HUES64 (cell line): ENCODE measurements around the gene BCAS3.

Experiments
- H3K27ac ChIP-seq: 2 replicates; pipeline ENCODE4 v1.7.0; 2013; ENCODE audit warnings: low read depth, low read length, inconsistent platforms
- H3K27me3 ChIP-seq: 2 replicates; pipeline ENCODE4 v1.6.1; 2013; ENCODE audit warnings: mild to moderate bottlenecking, low read length; ENCODE audit not compliant: insufficient read depth
- H3K36me3 ChIP-seq: 2 replicates; pipeline ENCODE4 v1.6.1; 2013; ENCODE audit warnings: mild to moderate bottlenecking, low read length; ENCODE audit not compliant: insufficient read depth
- H3K4me1 ChIP-seq: 2 replicates; pipeline ENCODE4 v1.6.1; 2013; ENCODE audit warnings: mild to moderate bottlenecking, low read length, moderate library complexity; ENCODE audit not compliant: insufficient read depth
- H3K4me3 ChIP-seq: 2 replicates; pipeline ENCODE4 v1.5.1; 2013; ENCODE audit warnings: mild to moderate bottlenecking, low read length, moderate library complexity
- H3K9ac ChIP-seq: 2 replicates; pipeline ENCODE4 v1.6.1; 2013; ENCODE audit warnings: mild to moderate bottlenecking, low read depth, low read length
- H3K9me3 ChIP-seq: 2 replicates; pipeline ENCODE4 v1.6.1; 2013; ENCODE audit warnings: low read depth, low read length; ENCODE audit not compliant: insufficient read depth
- WGBS: fragments of 150-250, 120-280 bp; methylation state at CpG from one replicate; pipeline ENCODE4 v1.1.7; 2013; ENCODE audit warnings: missing lambda C conversion rate; 5-methylcytosine and 5-hydroxymethylcytosine counted together

Gene BCAS3

DNA sequence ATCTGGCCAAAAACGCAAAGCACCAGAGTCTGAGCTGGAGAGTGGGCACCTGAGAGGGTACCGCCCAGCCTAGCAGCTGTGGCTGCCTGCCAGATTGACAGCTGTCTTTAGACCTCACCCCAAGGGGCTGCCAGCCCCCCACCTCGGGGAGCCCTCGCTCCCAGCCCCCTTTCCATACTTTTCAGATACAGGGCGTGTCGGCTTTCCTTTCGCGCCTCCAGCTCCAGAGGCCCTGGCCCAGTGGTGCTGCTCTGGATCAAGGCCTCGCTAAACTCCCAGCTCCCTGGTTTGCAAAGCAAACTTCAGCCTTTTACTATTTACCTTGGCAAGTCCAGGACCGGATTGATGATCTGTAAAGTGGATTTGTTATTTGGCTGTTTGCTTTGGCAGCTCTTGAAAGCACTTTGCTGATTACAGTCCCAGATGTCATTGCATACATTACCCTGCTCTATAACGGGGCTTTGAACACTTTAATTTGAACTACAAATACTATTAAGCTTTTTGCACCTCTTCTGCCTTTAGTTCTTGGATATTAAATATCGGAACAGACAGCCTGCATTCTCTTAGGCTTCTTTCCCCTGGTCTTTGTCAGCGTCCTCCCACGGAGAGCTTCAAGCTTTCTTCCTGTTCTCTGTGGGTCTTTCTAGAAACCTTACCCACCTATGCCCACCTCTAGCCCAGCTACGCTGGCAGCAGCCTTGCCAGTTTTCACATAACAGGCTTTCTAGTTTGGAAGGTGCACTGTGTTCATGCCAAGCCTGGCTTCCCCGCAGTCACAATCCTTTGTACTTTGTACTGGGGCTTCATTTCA is 658.4 kb downstream of the BCAS3 start:
- H3K27me3 ChIP-seq: no peaks in the 10 kb centered on the region
- H3K27ac ChIP-seq: no peak overlapping the region
- H3K36me3 ChIP-seq: no peaks in the 10 kb centered on the region
- H3K9me3 ChIP-seq: no peaks in the 10 kb centered on the region
- WGBS: 90% methylated on average over 16 of the region's 16 CpGs
- H3K4me1 ChIP-seq: peaks cover 4% of the 10 kb centered on the region; the same call in 1 of the 2 replicates
- no peak overlapping the region for H3K9ac ChIP-seq
- no peak overlapping the region for H3K4me3 ChIP-seq

DNA sequence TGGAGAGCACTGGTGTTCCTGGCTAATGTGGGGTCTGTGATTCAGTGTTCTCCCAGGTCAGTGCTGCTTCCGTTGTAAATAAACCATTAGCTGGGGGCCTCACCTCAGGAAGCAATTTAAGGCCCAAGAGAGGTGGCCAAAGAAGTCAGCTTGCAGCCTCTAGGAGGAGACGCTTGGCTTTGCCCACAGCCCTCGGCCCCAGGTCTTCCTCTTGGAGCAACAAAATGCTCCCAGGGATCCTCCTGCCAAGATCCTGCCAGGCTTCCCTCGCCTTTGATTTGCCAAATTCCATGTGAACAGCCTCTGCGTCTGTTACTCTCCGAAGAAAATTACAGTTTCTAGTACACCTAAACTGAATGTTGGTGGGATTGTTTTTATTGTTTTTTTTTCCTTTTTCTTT is 659.6 kb downstream of the BCAS3 start:
- 64% methylated on average over 6 of the region's 6 CpGs for WGBS

DNA sequence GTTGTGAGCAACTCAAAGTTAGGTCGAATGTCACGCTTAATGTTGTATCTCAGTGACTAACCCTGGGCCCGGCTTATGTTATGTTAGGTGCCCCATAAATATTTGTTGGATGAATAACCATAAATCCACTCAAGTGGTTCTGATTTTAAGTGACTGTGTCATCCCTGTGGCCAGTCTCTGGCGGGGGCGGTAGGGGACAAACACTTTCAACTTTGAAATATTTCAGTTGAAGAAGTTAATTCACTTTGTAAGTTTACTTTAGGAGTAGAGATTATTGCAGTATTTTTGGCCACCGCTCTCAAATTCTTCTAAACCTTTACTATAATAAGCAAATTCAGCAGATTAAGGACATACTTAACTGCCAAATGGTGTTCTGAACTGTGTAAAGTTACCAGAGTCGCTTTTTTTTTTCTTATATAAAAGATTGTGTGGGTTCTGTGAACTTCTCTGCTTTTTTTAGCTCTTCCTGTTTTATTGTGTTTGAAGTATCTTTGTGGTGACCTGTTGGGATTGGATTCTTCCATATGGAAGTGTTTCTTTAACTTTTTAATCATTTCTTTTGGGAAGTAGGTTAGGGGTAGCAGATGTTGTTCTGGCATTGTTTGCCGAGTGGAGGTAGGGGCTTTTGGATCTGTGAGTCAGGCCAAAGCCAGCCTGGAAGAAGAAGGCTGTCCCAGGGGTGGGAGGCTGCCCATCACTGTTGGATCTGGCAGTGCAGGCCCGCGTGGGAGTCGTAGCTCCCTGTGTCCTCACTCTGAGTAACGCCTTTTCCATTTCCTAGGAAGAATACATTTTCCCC is 660.5 kb downstream of the BCAS3 start:
- H3K4me1 ChIP-seq: peaks cover 4% of the 10 kb centered on the region; the same call in 1 of the 2 replicates
- no peak overlapping the region for H3K9ac ChIP-seq
- H3K4me3 ChIP-seq: no peak overlapping the region
- WGBS: 91% methylated on average over 11 of the region's 12 CpGs
- H3K27me3 ChIP-seq: no peaks in the 10 kb centered on the region
- no peaks in the 10 kb centered on the region for H3K9me3 ChIP-seq
- no peaks in the 10 kb centered on the region for H3K36me3 ChIP-seq
- H3K27ac ChIP-seq: no peak overlapping the region

More for the DNA sequence above, 659.6 kb downstream of the BCAS3 start:
- Histone ChIP-seq H3K9me3 (no peaks in the 10 kb centered on the region), H3K36me3 (no peaks in the 10 kb centered on the region), H3K27me3 (no peaks in the 10 kb centered on the region), H3K9ac (no peak overlapping the region), H3K4me1 (peaks cover 4% of the 10 kb centered on the region; the same call in 1 of the 2 replicates), H3K4me3 (no peak overlapping the region), H3K27ac (no peak overlapping the region)

DNA sequence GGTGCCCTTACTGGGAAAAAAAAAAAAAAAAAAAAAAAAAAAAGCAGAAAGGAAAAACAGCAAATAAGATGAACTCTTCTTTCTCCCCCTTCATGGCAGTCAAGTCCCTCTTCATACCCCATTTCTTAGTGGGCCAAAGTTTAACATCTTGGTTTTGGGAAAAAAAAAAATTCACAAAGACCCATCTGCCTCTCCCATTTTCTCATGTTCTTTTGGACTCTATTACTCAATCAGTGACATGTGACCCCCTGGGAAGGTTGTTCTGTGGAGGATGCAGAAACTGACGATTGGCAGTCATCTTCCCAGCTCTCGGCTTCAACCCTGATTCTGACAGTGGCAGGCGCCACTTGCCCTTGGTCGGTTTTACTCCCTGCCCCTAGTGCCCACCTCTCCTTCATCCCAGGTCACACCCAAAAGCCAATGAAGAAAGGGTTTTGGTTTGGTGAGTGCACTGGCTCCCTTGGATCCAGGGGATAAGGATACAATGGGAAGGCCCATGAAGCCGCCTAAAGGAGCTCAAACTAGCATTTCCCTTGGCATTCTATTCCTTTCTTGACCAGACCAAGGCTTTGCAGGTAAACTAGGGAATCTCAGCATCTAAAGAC is 661.3 kb downstream of the BCAS3 start:
- Histone ChIP-seq H3K9me3 (no peaks in the 10 kb centered on the region), H3K9ac (no peak overlapping the region), H3K4me3 (no peak overlapping the region), H3K27me3 (no peaks in the 10 kb centered on the region), H3K27ac (no peak overlapping the region), H3K4me1 (peaks cover 4% of the 10 kb centered on the region; the same call in 1 of the 2 replicates), H3K36me3 (no peaks in the 10 kb centered on the region)
- 95% methylated on average over 5 of the region's 5 CpGs for whole genome bisulfite sequencing

DNA sequence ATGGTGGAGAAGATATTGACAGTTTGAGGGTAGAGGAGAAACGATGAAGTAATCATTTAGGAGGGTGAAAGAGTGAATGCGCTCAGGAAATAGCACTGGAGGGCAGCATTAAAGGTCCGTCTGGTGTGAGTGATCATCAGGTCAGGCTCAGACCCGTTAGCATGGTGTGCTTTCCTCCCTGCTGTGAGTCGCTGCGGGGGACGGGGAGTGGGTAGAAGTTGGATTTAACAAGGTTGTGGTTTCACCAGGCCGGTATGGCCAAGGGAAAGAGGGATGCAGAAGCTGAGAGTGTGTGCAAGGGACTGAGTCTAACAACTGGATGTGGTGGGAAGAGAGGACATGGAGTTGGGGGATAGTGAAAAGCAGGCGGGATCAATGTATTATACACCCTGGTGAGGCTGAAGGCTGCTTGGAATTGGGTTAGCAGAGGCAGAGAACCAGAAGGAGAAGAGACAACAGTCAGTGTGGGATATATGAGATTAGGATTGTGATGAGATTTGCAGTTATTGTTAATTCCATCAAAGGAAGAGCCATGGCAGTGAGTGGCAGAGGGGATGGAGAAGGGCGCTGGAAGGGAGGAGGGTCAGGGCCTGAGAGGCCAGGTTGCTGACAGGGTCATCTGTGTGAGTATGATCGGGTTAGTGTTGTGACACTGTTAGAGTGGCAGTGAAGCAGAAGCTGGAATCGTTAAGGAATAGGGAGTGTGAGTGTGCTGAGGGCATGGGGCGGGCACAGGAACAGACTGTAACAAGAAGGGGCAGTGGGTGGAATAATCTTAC is 663.0 kb downstream of the BCAS3 start:
- no peaks in the 10 kb centered on the region for H3K27me3 ChIP-seq
- no peak overlapping the region for H3K27ac ChIP-seq
- peaks cover 4% of the 10 kb centered on the region; the same call in 1 of the 2 replicates for H3K4me1 ChIP-seq
- 80% methylated on average over 13 of the region's 13 CpGs for WGBS
- H3K9ac ChIP-seq: no peak overlapping the region
- H3K4me3 ChIP-seq: no peak overlapping the region
- H3K36me3 ChIP-seq: no peaks in the 10 kb centered on the region
- H3K9me3 ChIP-seq: no peaks in the 10 kb centered on the region

DNA sequence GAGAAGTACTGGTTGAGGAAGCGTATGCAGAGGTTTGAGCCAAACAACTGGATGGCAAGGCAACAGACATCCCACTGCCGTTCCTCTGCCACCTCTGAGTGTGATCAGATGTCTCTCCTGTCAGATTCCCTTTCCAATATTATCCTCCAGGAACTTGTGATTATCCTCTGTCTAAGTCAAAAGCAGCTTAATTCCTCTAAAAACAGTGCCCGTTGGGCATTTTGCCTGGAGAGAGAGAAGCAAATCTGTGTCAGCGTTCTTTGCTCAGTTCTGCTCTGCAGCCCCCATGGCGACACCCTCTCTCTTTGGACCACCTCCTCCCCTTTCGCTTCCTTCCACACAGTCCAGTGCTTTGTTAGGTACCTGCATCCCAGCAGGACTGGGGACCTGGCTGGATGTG is 665.9 kb downstream of the BCAS3 start:
- Histone ChIP-seq H3K9me3 (no peaks in the 10 kb centered on the region), H3K9ac (no peak overlapping the region), H3K27me3 (no peaks in the 10 kb centered on the region), H3K4me1 (no peaks in the 10 kb centered on the region), H3K27ac (no peak overlapping the region), H3K4me3 (no peak overlapping the region), H3K36me3 (no peaks in the 10 kb centered on the region)
- 79% methylated on average over 6 of the region's 6 CpGs for WGBS

DNA sequence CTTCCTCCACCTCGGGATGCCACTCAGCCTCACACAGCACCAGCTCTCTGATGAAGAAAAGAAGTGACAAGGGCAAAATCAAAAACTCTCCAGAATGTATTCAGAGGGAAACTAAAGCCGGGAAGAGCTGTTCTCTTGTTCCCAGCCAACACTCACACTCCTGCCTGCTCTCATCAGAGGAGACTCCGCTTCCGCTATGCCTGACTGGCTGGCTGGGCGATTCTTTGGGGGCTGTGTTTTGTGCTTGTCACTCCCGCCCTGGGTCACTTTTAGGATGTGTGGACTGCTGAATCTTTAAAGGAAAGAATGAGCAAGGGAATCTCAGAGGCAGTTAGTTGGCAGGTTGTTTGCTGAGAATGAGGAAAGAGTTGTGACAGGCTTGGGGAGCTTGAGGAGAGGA is 667.4 kb downstream of the BCAS3 start:
- H3K9ac ChIP-seq: no peak overlapping the region
- H3K27ac ChIP-seq: no peak overlapping the region
- no peak overlapping the region for H3K4me3 ChIP-seq
- H3K36me3 ChIP-seq: no peaks in the 10 kb centered on the region
- no peaks in the 10 kb centered on the region for H3K9me3 ChIP-seq
- whole genome bisulfite sequencing: 89% methylated on average over 6 of the region's 6 CpGs
- no peaks in the 10 kb centered on the region for H3K27me3 ChIP-seq
- no peaks in the 10 kb centered on the region for H3K4me1 ChIP-seq

DNA sequence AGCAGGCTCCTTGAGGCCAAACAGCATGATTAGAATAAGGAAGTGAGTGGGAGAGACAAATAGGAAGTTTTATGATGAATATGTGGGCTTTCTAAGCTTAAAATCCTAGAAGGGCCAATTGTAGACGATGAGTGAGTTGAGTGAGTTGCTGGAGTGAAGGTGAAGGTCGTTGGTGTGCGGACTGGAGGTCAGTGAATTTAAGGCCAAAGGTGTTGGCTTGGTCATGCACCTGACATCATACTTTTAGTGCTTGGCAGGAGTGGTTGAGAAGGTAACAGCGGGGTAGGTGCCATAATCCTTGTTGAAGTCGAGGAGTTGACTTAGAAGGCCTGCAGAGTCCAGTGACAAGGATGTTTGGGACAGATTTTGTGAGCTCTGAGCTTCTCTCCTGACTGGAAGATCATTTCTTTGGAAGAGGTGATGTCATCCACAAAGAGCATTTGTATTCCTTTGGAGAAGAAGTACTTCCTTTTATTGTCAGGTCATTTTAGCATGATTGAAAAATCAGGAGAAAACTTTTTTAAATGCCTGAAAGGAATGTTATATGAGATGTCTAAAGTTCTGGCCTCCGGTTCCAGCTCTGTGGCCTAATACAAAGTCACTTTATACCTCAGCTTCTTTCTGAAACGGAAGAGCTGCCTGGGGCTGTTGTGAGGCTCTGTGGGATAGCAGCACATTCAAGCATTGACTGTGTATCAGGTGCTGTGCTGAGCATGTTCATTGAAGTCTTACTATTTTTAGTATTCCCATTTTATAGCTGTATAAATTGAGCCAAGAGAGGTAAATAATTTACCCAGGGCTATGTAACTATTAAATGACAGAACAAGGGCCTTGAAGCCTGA is 668.4 kb downstream of the BCAS3 start:
- no peak overlapping the region for H3K9ac ChIP-seq
- 96% methylated on average over 7 of the region's 7 CpGs for WGBS
- H3K4me1 ChIP-seq: no peaks in the 10 kb centered on the region
- H3K4me3 ChIP-seq: no peak overlapping the region
- no peaks in the 10 kb centered on the region for H3K36me3 ChIP-seq
- H3K9me3 ChIP-seq: no peaks in the 10 kb centered on the region
- no peak overlapping the region for H3K27ac ChIP-seq
- H3K27me3 ChIP-seq: no peaks in the 10 kb centered on the region

DNA sequence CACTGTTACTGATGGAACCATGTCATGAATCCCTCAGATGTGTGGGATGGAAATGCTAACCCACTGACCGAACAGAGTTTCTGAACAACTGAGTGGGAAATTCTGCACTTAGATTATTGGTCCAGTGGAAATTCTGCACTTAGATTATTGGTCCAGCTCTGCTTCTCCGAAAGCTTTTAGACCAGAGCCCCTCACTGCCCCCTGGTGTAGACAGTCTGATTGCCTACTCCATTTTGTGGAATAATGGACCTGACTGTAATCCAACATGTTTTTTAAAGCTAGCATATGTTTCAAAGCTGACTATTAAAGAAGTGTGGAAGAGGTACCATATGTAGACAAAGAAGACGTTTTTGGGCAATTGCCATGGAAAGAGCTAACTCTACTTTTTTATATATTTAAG is 671.7 kb downstream of the BCAS3 start:
- Histone ChIP-seq H3K4me1 (peaks cover 14% of the 10 kb centered on the region), H3K9me3 (no peaks in the 10 kb centered on the region), H3K27me3 (no peaks in the 10 kb centered on the region), H3K27ac (no peak overlapping the region), H3K4me3 (no peak overlapping the region), H3K9ac (no peak overlapping the region), H3K36me3 (no peaks in the 10 kb centered on the region)
- 87% methylated on average over 2 of the region's 3 CpGs for WGBS

DNA sequence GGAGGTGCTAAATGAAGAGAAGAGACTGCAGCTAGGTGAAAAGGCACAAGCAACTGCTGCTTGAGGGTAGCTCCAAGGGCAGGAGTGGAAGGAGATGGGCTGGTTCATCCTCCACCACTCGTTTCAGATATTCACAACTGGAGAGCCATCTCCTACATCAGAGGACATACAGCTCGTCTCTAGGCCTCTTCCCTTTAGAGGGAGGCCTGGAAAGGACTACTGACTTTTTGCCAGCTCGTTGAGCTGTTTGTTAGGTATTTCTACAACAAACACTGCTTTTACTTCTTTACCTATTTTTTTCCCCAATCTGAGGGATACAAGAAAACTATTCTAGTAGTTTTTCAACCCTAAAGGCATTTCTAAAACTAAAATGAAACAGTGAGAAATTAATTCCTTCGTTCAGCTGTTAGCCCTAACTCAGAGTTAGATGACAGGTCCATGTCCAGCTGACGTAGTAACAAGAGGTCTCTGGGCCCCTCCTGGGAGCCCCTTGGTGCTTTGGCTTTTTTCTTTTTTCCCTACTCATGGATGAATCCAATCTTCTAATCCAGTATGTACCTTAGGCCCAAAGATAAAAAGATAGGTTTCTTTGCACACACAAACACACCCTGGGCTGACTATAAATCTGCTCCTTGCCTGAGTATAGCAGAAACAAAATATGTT is 674.2 kb downstream of the BCAS3 start:
- Histone ChIP-seq H3K27me3 (no peaks in the 10 kb centered on the region), H3K9me3 (no peaks in the 10 kb centered on the region), H3K36me3 (no peaks in the 10 kb centered on the region), H3K4me3 (no peak overlapping the region), H3K27ac (no peak overlapping the region), H3K4me1 (peaks cover 16% of the 10 kb centered on the region), H3K9ac (no peak overlapping the region)
- WGBS: 92% methylated on average over 5 of the region's 5 CpGs
